GM12892 (cell line): ENCODE data around the gene RXRA.

ENCODE experiments used
- DNase-seq: peaks from one replicate; pipeline ENCODE4 v3.0.0; 2011; ENCODE audit not compliant: insufficient read length
- FAIRE-seq: peaks from 2 replicates; lab custom pipeline; 2011; peaks lifted over from hg19 to GRCh38; lab: Jason Lieb, UNC
- POLR2A ChIP-seq: IDR thresholded peaks from 2 replicates; pipeline ENCODE4 v1.6.1; 2011; ENCODE audit warnings: low read depth, low read length, control low read depth
- POLR2AphosphoS5 ChIP-seq: IDR thresholded peaks from 2 replicates; pipeline ENCODE4 v1.6.1; 2011; ENCODE audit warnings: low read depth, low read length, control low read depth
- TAF1 ChIP-seq: IDR thresholded peaks from 2 replicates; pipeline ENCODE4 v1.6.1; 2011; ENCODE audit warnings: low read depth, mild to moderate bottlenecking, control low read depth, low read length, borderline replicate concordance

Gene RXRA

GRCh38 chr9:134357631-134358025 lies 31.4 kb downstream of the RXRA start:
- no peak for FAIRE-seq

GRCh38 chr9:134358026-134358661 lies 31.9 kb downstream of the RXRA start:
- FAIRE-seq (no peak), DNase-seq (no peak)
- no peak for TF ChIP-seq POLR2AphosphoS5
- TF ChIP-seq POLR2A = no peak
- no peak for TF ChIP-seq TAF1

More at GRCh38 chr9:134357631-134358025, 31.4 kb downstream of the RXRA start:
- TF ChIP-seq POLR2AphosphoS5 (no peak), POLR2A (no peak), TAF1 (no peak)
- no peak for DNase-seq

GRCh38 chr9:134358662-134359319 lies 32.5 kb downstream of the RXRA start:
- DNase-seq (no peak), FAIRE-seq (no peak)
- TF ChIP-seq TAF1 = no peak
- no peak for TF ChIP-seq POLR2A
- TF ChIP-seq POLR2AphosphoS5 = no peak

GRCh38 chr9:134359493-134360179 lies 33.4 kb downstream of the RXRA start:
- TF ChIP-seq POLR2AphosphoS5 = no peak
- TF ChIP-seq POLR2A = no peak
- TF ChIP-seq TAF1 = no peak
- DNase-seq = no peak
- FAIRE-seq = no peak

- FAIRE-seq (no peak), DNase-seq (no peak)
- TF ChIP-seq POLR2AphosphoS5 (no peak), TAF1 (no peak), POLR2A (no peak)
Observed at GRCh38 chr9:134360180-134360759, 34.0 kb downstream of the RXRA start.

- DNase-seq (no peak), FAIRE-seq (no peak)
- TF ChIP-seq POLR2AphosphoS5 (no peak), TAF1 (no peak), POLR2A (no peak)
Observed at GRCh38 chr9:134360897-134361296, 34.6 kb downstream of the RXRA start.

- DNase-seq = no peak
- no peak for FAIRE-seq
- no peak for TF ChIP-seq POLR2A
- no peak for TF ChIP-seq POLR2AphosphoS5
- TF ChIP-seq TAF1 = no peak
Observed at GRCh38 chr9:134361426-134361825, 35.2 kb downstream of the RXRA start.

- TF ChIP-seq TAF1 (no peak), POLR2AphosphoS5 (no peak), POLR2A (no peak)
- no peak for FAIRE-seq
- DNase-seq = no peak
Observed at GRCh38 chr9:134361843-134362414, 35.7 kb downstream of the RXRA start.

- TF ChIP-seq POLR2AphosphoS5 (no peak), POLR2A (no peak), TAF1 (no peak)
- DNase-seq (no peak), FAIRE-seq (no peak)
Observed at GRCh38 chr9:134363450-134363849, 37.2 kb downstream of the RXRA start.

- TF ChIP-seq POLR2AphosphoS5 = no peak
- no peak for TF ChIP-seq POLR2A
- TF ChIP-seq TAF1 = no peak
- FAIRE-seq (no peak), DNase-seq (no peak)
Observed at GRCh38 chr9:134364391-134365114, 38.3 kb downstream of the RXRA start.
